Fibroblast of pulmonary artery (primary cell): Measurements from ENCODE around the gene CCDC187.

Experiments used
- DNase-seq: peaks from one replicate; pipeline ENCODE4 v3.0.0-alpha.2; 2010; ENCODE audit warnings: low read depth
- H3K4me3 ChIP-seq: replicated peaks from 2 replicates; pipeline ENCODE4 v1.5.1; 2011; ENCODE audit warnings: low read depth, mild to moderate bottlenecking, control low read depth, low read length, moderate library complexity
- TF ChIP-seq, protein P1 (sequence below): IDR thresholded peaks from 2 replicates; pipeline ENCODE4 v1.5.1; 2011; ENCODE audit warnings: mild to moderate bottlenecking, control low read depth, low read length, inconsistent platforms; ENCODE audit errors: missing control alignments

CCDC187 gene

DNA sequence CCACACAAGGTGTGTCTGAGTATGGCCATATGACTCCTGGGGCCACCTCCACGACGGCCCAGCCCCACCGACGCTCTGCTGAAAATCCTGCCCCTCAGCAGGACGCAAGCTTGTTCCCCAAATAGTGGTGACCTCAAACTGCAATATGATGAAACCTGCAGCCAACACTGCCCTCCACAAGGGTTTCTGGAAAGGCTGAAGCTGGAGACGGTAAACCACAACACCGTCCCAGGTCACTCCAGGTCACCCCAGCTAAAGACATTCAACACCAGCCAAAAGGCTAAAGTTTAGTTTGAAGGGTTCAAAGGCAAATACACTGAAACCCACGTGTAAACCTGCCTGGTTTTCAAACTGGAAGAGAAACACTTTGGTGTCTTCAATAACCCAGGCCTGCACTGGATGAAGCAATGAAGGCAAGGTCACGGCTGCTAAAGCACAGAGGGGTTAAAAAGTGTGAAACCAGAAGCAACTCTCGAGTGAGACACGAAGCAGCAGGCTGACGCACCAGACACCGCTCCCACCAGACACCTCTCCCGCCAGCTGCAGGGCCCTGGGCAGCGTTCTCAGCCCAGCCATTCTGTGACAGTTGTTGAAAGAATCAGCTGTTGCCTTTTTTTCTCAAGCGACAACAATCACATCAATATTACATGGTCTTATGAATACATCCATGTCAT lies 97.2 kb downstream of the CCDC187 start:
- no peak overlapping the region for H3K4me3 ChIP-seq
- no peak for DNase-seq

DNA sequence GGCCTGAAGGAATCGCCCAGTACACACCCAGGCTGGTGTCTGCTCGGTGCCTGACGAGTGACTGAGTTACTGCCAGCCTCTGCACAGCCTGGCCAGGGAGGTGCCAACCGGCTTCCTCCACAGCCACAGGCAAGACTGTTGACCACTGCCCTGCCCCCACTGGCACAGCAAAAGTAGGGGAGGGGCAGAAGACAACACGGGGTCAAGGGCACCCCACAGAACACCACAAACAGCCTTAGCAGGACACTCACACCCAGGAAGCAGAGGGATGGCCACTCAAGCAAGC lies 98.2 kb downstream of the CCDC187 start:
- TF ChIP-seq, protein P1, sequence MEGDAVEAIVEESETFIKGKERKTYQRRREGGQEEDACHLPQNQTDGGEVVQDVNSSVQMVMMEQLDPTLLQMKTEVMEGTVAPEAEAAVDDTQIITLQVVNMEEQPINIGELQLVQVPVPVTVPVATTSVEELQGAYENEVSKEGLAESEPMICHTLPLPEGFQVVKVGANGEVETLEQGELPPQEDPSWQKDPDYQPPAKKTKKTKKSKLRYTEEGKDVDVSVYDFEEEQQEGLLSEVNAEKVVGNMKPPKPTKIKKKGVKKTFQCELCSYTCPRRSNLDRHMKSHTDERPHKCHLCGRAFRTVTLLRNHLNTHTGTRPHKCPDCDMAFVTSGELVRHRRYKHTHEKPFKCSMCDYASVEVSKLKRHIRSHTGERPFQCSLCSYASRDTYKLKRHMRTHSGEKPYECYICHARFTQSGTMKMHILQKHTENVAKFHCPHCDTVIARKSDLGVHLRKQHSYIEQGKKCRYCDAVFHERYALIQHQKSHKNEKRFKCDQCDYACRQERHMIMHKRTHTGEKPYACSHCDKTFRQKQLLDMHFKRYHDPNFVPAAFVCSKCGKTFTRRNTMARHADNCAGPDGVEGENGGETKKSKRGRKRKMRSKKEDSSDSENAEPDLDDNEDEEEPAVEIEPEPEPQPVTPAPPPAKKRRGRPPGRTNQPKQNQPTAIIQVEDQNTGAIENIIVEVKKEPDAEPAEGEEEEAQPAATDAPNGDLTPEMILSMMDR = no peak
- DNase-seq = no peak
- no peak overlapping the region for H3K4me3 ChIP-seq

More for the DNA sequence above, 97.2 kb downstream of the CCDC187 start:
- TF ChIP-seq, protein P1 = no peak

DNA sequence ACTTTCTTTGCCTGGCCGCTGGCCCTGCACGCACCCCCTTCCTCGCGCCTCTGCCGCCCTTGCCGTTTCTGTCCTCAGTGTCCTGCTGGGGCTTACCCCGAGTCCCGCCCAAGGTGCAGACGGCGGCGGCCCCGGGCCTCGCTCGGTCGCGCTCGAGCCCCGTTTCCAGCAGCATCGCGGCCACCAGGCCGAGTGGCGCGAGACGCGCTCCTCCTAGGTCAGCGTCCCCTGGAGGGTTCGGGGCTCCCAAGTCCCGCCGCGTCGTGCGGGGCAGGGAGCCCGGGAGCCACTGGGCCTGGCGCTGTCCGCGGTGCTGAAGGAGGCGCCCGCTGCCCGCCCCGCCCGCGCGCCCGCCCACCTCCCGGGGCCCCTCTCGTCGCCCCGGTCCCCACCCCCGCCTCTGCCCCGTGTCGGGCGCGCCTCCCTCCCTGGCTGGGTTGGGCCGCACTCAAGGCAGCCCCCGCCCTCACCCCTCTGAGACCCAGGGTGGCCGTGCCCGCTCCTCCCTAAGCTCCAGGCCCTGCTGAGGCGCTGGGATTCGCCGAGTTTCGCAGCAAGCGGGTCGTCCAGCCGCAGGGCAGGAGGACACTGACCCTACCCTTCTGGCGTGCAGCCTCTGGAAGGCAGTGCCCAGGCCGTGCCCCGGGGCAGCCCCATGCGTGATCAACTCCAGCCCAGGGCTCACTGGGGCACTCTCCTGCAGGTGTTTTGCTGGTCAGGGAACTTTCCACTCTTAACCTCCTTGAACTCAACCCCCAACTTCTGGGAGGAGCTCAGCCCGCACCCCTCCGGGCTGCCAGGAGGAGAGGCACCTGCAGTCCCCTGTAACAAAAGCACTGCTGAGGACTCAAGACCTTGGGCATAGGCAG lies 98.8 kb downstream of the CCDC187 start, which contains the start of gene LHX3:
TSS of gene LHX3 (minus strand) at position 291 of the 869 bp plus-strand sequence. CDS start at position 175, 116 bp downstream.
- TF ChIP-seq, protein P1 = no peak
- H3K4me3 ChIP-seq = no peak within 1 kb of the TSS
- peak; percentile 8 for DNase-seq

DNA sequence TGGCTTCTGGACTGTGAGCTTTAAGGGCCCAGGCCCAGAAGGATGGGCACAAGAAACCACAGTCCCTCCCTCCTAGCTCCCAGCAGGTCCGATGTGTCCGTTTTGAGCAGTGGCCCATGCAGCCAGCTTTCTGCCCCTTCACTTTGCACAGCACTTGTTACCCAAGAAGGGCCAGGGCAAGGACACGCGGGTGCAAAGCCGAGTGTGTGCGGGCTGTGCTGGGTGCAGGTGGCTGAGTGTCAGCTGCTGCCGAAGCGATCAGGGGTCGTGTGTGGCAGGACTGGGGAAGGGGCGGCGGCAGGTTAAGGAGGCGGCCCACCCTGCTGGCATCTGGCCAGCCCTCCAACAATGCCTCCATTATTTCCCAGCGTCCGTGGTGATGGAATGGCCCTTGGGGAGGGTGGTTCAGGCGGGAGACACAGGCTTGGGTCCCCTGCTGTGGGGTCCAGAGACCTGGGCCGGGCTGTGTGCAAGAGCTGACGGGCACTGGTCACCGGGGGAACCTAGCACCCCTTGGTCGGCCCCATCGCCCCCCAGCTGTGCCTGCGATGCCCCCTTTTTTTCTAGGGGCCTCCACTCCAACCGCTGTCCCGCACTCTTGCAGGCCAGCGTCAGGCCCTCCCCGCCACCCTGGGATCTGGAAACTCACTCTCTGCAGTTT lies 99.6 kb downstream of the CCDC187 start:
- DNase-seq = no peak
- TF ChIP-seq, protein P1 = no peak
- no peak overlapping the region for H3K4me3 ChIP-seq

DNA sequence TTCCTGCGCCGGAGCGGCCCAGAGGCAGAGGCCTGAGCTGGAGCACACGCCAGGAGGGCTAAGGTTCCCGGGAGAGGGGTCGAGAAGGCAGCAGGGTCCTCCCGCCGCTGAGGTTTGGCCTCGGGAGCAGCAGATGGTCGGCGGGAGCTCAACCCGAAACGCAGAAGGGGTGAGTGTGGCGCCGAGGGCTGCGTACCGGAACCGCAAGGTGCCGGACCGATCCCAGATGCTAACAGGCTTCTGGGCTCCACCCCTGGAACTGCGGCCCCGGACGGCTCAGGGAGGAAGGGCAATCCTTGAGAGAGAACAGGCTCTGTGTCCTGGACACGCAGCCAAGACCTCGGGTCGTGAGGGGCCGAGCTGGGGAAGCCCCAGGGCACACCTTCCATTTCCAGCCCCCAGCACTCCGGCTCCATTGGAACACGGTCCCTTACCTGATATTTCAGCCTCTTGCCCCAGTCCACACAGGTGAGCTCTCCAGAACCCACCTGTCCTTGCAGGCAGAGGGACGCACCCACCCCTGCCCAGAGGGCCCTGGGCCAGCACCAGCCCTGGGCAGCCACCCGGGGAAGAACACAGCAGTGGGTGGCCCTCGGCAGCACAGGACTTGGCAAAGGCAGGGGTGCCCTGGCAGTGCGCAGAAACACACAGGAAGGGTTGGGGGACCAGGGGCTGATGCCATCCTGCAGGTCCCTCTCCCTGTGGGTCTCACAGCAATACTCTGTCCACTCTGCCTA lies 100.3 kb downstream of the CCDC187 start:
- no peak for DNase-seq
- H3K4me3 ChIP-seq = no peak overlapping the region
- TF ChIP-seq, protein P1 = no peak
